ENCODE data around the gene SLC46A1. TPM values are rescaled to one million over a fixed set of nuclear protein-coding genes. Genes with fewer than 3 reads are reported as not detected.
A peak's percentile ranks its signal among the peaks of the same experiment; 100 is the strongest.

The SLC46A1 gene
- total and polyA plus RNA-seq, 9 of the 15 experiments (the other 6 are each of a cell fraction or from before 2014, with no cell fraction given) = 0.24 to 5.5 (median 3.1) TPM

DNA sequence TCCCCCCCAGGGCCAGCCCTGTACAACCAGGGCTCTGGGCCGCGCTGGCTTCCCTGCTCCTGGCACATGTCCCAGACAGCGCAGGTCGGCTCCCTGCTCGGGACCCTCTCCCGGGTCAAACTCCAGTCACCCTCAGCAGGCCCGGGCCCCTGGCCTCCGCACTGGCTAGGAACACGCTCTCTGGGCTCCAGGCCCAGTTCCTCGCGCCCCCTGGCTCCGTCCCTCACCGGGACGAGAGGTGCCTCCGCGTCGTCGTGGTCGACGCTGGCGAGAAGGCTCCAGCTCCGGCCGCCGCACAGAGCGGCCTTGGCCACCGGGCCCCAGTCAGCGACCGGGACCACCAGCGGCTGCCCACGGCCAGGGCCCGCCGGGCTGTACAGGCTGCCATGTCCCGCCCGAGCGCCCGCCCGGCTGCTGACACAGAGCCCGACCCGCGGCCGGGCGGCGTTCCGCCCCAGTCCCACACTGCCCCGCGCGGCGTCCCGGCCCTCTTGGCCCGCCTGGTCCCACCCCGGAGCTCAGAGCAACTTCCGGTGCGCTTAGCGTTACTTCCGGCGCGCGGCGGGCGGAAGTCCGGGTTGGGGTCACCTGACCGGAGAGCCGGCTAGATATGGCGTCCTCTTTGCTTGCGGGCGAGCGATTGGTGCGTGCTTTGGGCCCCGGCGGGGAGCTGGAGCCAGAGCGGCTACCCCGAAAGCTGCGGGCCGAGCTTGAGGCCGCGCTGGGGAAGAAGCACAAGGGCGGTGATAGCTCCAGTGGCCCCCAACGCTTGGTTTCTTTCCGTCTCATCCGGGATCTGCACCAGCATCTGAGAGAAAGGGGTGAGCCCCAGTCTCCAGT lies 48.7 kb downstream of the SLC46A1 start, which contains the start of gene POLDIP2 (continued):
- TF ChIP-seq SMARCC2 (IDR thresholded peaks at IDR 0.05; ENCODE audit: low read depth) = no peak
- TF ChIP-seq ZNF583 (CRISPR knock-in tag; IDR thresholded peaks at IDR 0.05) = no peak
- peak; percentile 79 for TF ChIP-seq ZNF143 (CRISPR knock-in tag; IDR thresholded peaks at IDR 0.05)
- no peak for TF ChIP-seq ZNF239 (CRISPR knock-in tag; IDR thresholded peaks at IDR 0.05)
- no peak for TF ChIP-seq MTA2 (IDR thresholded peaks at IDR 0.05; ENCODE audit: low read depth)
- TF ChIP-seq NR2C1 (IDR thresholded peaks at IDR 0.05) = peak; percentile 82
- TF ChIP-seq NR2C1 (tag; IDR thresholded peaks at IDR 0.05) = peak; percentile 84
- TF ChIP-seq XRCC4 (IDR thresholded peaks at IDR 0.05; ENCODE audit: extremely low read depth, insufficient read depth, insufficient read length) = no peak
- no peak for TF ChIP-seq POU5F1 (IDR thresholded peaks at IDR 0.05; ENCODE audit: borderline replicate concordance, low read depth, low read length, partially characterized antibody)
- peak; percentile 88 for TF ChIP-seq ETV1 (tag; conservative IDR thresholded peaks at IDR 0.05; ENCODE audit: low read depth)
- TF ChIP-seq, protein P1, sequence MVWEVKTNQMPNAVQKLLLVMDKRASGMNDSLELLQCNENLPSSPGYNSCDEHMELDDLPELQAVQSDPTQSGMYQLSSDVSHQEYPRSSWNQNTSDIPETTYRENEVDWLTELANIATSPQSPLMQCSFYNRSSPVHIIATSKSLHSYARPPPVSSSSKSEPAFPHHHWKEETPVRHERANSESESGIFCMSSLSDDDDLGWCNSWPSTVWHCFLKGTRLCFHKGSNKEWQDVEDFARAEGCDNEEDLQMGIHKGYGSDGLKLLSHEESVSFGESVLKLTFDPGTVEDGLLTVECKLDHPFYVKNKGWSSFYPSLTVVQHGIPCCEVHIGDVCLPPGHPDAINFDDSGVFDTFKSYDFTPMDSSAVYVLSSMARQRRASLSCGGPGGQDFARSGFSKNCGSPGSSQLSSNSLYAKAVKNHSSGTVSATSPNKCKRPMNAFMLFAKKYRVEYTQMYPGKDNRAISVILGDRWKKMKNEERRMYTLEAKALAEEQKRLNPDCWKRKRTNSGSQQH (CRISPR knock-in tag; IDR thresholded peaks at IDR 0.05) = no peak
- TF ChIP-seq ZNF444 (CRISPR knock-in tag; IDR thresholded peaks at IDR 0.05) = no peak
- TF ChIP-seq, protein P2, sequence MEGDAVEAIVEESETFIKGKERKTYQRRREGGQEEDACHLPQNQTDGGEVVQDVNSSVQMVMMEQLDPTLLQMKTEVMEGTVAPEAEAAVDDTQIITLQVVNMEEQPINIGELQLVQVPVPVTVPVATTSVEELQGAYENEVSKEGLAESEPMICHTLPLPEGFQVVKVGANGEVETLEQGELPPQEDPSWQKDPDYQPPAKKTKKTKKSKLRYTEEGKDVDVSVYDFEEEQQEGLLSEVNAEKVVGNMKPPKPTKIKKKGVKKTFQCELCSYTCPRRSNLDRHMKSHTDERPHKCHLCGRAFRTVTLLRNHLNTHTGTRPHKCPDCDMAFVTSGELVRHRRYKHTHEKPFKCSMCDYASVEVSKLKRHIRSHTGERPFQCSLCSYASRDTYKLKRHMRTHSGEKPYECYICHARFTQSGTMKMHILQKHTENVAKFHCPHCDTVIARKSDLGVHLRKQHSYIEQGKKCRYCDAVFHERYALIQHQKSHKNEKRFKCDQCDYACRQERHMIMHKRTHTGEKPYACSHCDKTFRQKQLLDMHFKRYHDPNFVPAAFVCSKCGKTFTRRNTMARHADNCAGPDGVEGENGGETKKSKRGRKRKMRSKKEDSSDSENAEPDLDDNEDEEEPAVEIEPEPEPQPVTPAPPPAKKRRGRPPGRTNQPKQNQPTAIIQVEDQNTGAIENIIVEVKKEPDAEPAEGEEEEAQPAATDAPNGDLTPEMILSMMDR (IDR thresholded peaks at IDR 0.05 in 2 of 3, conservative IDR thresholded peaks at IDR 0.05 in 1 of 3; ENCODE audit: insufficient read depth in 2 of 3, low read depth in 1 of 3, low read length in 3 of 3) = no peak
- TF ChIP-seq, protein P3, sequence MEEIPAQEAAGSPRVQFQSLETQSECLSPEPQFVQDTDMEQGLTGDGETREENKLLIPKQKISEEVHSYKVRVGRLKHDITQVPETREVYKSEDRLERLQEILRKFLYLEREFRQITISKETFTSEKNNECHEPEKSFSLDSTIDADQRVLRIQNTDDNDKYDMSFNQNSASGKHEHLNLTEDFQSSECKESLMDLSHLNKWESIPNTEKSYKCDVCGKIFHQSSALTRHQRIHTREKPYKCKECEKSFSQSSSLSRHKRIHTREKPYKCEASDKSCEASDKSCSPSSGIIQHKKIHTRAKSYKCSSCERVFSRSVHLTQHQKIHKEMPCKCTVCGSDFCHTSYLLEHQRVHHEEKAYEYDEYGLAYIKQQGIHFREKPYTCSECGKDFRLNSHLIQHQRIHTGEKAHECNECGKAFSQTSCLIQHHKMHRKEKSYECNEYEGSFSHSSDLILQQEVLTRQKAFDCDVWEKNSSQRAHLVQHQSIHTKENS (CRISPR knock-in tag; IDR thresholded peaks at IDR 0.05) = no peak
- TF ChIP-seq, protein P4, sequence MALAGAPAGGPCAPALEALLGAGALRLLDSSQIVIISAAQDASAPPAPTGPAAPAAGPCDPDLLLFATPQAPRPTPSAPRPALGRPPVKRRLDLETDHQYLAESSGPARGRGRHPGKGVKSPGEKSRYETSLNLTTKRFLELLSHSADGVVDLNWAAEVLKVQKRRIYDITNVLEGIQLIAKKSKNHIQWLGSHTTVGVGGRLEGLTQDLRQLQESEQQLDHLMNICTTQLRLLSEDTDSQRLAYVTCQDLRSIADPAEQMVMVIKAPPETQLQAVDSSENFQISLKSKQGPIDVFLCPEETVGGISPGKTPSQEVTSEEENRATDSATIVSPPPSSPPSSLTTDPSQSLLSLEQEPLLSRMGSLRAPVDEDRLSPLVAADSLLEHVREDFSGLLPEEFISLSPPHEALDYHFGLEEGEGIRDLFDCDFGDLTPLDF (CRISPR knock-in tag; IDR thresholded peaks at IDR 0.05) = peak; percentile 92
- TF ChIP-seq, protein P5, sequence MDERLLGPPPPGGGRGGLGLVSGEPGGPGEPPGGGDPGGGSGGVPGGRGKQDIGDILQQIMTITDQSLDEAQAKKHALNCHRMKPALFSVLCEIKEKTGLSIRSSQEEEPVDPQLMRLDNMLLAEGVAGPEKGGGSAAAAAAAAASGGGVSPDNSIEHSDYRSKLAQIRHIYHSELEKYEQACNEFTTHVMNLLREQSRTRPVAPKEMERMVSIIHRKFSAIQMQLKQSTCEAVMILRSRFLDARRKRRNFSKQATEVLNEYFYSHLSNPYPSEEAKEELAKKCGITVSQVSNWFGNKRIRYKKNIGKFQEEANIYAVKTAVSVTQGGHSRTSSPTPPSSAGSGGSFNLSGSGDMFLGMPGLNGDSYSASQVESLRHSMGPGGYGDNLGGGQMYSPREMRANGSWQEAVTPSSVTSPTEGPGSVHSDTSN (CRISPR knock-in tag; IDR thresholded peaks at IDR 0.05; ENCODE audit: low read depth) = no peak
- TF ChIP-seq, protein P5 (tag; conservative IDR thresholded peaks at IDR 0.05; ENCODE audit: low read depth) = no peak
- no peak for TF ChIP-seq BACH1 (tag; IDR thresholded peaks at IDR 0.05)
- TF ChIP-seq CBFB (CRISPR knock-in tag; IDR thresholded peaks at IDR 0.05) = no peak

Measured in K562 (cell line).